ENCODE data around the gene EOLA1. TPM values are rescaled to one million over a fixed set of nuclear protein-coding genes. Genes with fewer than 3 reads are reported as not detected.
"Not testable (repeated sequence)": the region's sequence is repeated elsewhere in the genome, so short reads cannot be mapped to it uniquely, and the experiment has no call there.

Gene EOLA1
- polyA plus RNA-seq, 6 donors from 2014 or later: 10.6 to 27.8 (median 23.2) TPM

GRCh38 chrX:149563359-149563758 lies 22.5 kb downstream of the EOLA1 start:
- Mint-ChIP-seq H3K4me3 (no peak overlapping the region), H3K4me1 (no peaks in the 10 kb centered on the region), H3K36me3 (no peaks in the 10 kb centered on the region), H3K27me3 (no peaks in the 10 kb centered on the region), H3K27ac (no peak overlapping the region), H3K9me3 (peaks cover 0 to 2% (median 0%) of the 10 kb centered on the region in 7 donors)
- no peak for ATAC-seq (ENCODE audit: low read depth in 2 of 2)
- no peak for DNase-seq

- H3K4me3 Mint-ChIP-seq: no peak overlapping the region
- ATAC-seq (ENCODE audit: low read depth in 2 of 2) (no peak), DNase-seq (no peak)
- no peak overlapping the region for H3K27ac Mint-ChIP-seq
- peaks cover 0 to 4% (median 0%) of the 10 kb centered on the region in 3 donors for H3K27me3 Mint-ChIP-seq
- peaks cover 0 to 2% (median 0%) of the 10 kb centered on the region in 7 donors for H3K9me3 Mint-ChIP-seq
- no peaks in the 10 kb centered on the region for H3K36me3 Mint-ChIP-seq
- no peaks in the 10 kb centered on the region for H3K4me1 Mint-ChIP-seq
Measured at GRCh38 chrX:149567621-149568417, 27.0 kb downstream of the EOLA1 start.

GRCh38 chrX:149568701-149569296 lies 28.0 kb downstream of the EOLA1 start:
- Mint-ChIP-seq H3K27ac (no peak overlapping the region), H3K4me3 (no peak overlapping the region), H3K9me3 (no peaks in the 10 kb centered on the region), H3K4me1 (no peaks in the 10 kb centered on the region), H3K27me3 (peaks cover 0 to 4% (median 0%) of the 10 kb centered on the region in 3 donors), H3K36me3 (no peaks in the 10 kb centered on the region)
- DNase-seq (no peak), ATAC-seq (ENCODE audit: low read depth in 2 of 2) (no peak)

GRCh38 chrX:149569770-149570169 lies 29.0 kb downstream of the EOLA1 start:
- H3K27me3 Mint-ChIP-seq: peaks cover 0 to 4% (median 0%) of the 10 kb centered on the region in 3 donors
- no peak overlapping the region for H3K27ac Mint-ChIP-seq

GRCh38 chrX:149570668-149571067 lies 29.9 kb downstream of the EOLA1 start:
- H3K27me3 Mint-ChIP-seq: peaks cover 0 to 4% (median 0%) of the 10 kb centered on the region in 3 donors
- no peaks in the 10 kb centered on the region for H3K9me3 Mint-ChIP-seq
- DNase-seq: no peak
- no peaks in the 10 kb centered on the region for H3K36me3 Mint-ChIP-seq
- no peak overlapping the region for H3K4me3 Mint-ChIP-seq
- no peak for ATAC-seq (ENCODE audit: low read depth in 2 of 2)
- peak overlapping the region in 1 of 6 donors; percentile 54 for H3K27ac Mint-ChIP-seq
- H3K4me1 Mint-ChIP-seq: no peaks in the 10 kb centered on the region

More at GRCh38 chrX:149569770-149570169, 29.0 kb downstream of the EOLA1 start:
- no peaks in the 10 kb centered on the region for H3K9me3 Mint-ChIP-seq
- DNase-seq: no peak
- no peaks in the 10 kb centered on the region for H3K36me3 Mint-ChIP-seq
- no peak for ATAC-seq (ENCODE audit: low read depth in 2 of 2)
- H3K4me1 Mint-ChIP-seq: no peaks in the 10 kb centered on the region
- H3K4me3 Mint-ChIP-seq: no peak overlapping the region

GRCh38 chrX:149571770-149572169 lies 31.0 kb downstream of the EOLA1 start:
- Mint-ChIP-seq H3K27ac (no peak overlapping the region), H3K27me3 (peaks cover 0 to 4% (median 0%) of the 10 kb centered on the region in 3 donors), H3K36me3 (no peaks in the 10 kb centered on the region), H3K4me1 (no peaks in the 10 kb centered on the region), H3K4me3 (peak overlapping the region in 1 of 8 donors; percentile 35), H3K9me3 (no peaks in the 10 kb centered on the region)
- ATAC-seq (ENCODE audit: low read depth in 2 of 2) (no peak), DNase-seq (no peak)

GRCh38 chrX:149572743-149573142 lies 31.9 kb downstream of the EOLA1 start:
- Mint-ChIP-seq H3K4me3 (no peak overlapping the region), H3K9me3 (no peaks in the 10 kb centered on the region), H3K27ac (no peak overlapping the region), H3K27me3 (peaks cover 0 to 4% (median 0%) of the 10 kb centered on the region in 3 donors), H3K4me1 (no peaks in the 10 kb centered on the region), H3K36me3 (no peaks in the 10 kb centered on the region)
- ATAC-seq (ENCODE audit: low read depth in 2 of 2) (no peak), DNase-seq (no peak)

GRCh38 chrX:149573456-149573855 lies 32.6 kb downstream of the EOLA1 start:
- not testable (repeated sequence) for ATAC-seq (ENCODE audit: low read depth in 2 of 2); DNase-seq; H3K9me3 Mint-ChIP-seq; H3K36me3 Mint-ChIP-seq; H3K27ac Mint-ChIP-seq; H3K4me3 Mint-ChIP-seq; H3K4me1 Mint-ChIP-seq; H3K27me3 Mint-ChIP-seq

GRCh38 chrX:149585631-149586030 lies 44.8 kb downstream of the EOLA1 start:
- H3K4me3 Mint-ChIP-seq; H3K27ac Mint-ChIP-seq; H3K9me3 Mint-ChIP-seq; H3K27me3 Mint-ChIP-seq; H3K36me3 Mint-ChIP-seq; ATAC-seq (ENCODE audit: low read depth in 2 of 2); DNase-seq; H3K4me1 Mint-ChIP-seq: not testable (repeated sequence)

- not testable (repeated sequence) for H3K4me3 Mint-ChIP-seq; DNase-seq; ATAC-seq (ENCODE audit: low read depth in 2 of 2); H3K9me3 Mint-ChIP-seq; H3K27me3 Mint-ChIP-seq; H3K36me3 Mint-ChIP-seq; H3K4me1 Mint-ChIP-seq; H3K27ac Mint-ChIP-seq
Measured at GRCh38 chrX:149587359-149587758, 46.5 kb downstream of the EOLA1 start, which contains the start of gene MAGEA9B. MAGEA9B (minus strand) TSS chrX:149587459; CDS start chrX:149583179, 4,280 bp downstream.

- not testable (repeated sequence) for H3K27ac Mint-ChIP-seq; H3K4me3 Mint-ChIP-seq; H3K9me3 Mint-ChIP-seq; ATAC-seq (ENCODE audit: low read depth in 2 of 2); H3K4me1 Mint-ChIP-seq; DNase-seq; H3K27me3 Mint-ChIP-seq; H3K36me3 Mint-ChIP-seq
Measured at GRCh38 chrX:149590993-149591392, 50.2 kb downstream of the EOLA1 start.

- not testable (repeated sequence) for H3K9me3 Mint-ChIP-seq; H3K4me3 Mint-ChIP-seq; ATAC-seq (ENCODE audit: low read depth in 2 of 2); H3K27me3 Mint-ChIP-seq; DNase-seq; H3K36me3 Mint-ChIP-seq; H3K27ac Mint-ChIP-seq; H3K4me1 Mint-ChIP-seq
Measured at GRCh38 chrX:149595214-149595613, 54.4 kb downstream of the EOLA1 start, which contains the start of gene HSFX2. HSFX2 (minus strand) TSS chrX:149595314; CDS start chrX:149594700, 614 bp downstream.

GRCh38 chrX:149595943-149596342 lies 55.1 kb downstream of the EOLA1 start:
- not testable (repeated sequence) for H3K4me1 Mint-ChIP-seq; DNase-seq; H3K4me3 Mint-ChIP-seq; ATAC-seq (ENCODE audit: low read depth in 2 of 2); H3K27ac Mint-ChIP-seq; H3K27me3 Mint-ChIP-seq; H3K9me3 Mint-ChIP-seq; H3K36me3 Mint-ChIP-seq
